ENCODE measurements around the gene CNTD1.

The CNTD1 gene

DNA sequence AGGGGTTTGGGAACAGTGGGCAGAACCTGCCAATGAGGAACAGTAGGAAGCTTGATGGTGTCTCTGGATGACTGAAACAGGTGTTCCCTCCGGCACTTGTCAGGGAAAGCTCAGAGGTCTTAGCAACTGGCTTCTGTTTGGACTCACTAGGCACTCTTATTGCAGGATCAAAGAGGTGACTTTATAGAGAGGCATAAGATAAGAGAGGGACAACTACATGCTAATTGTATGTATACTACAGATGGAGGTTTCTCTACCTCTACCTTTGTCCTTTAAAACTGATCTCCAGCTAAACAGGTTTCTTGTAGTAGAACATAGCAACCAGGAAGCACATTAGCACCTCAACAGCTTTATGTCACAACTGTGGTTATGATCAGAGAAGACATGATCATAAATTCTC is 7.6 kb downstream of the CNTD1 start:
- DNase-seq, result no peak

DNA sequence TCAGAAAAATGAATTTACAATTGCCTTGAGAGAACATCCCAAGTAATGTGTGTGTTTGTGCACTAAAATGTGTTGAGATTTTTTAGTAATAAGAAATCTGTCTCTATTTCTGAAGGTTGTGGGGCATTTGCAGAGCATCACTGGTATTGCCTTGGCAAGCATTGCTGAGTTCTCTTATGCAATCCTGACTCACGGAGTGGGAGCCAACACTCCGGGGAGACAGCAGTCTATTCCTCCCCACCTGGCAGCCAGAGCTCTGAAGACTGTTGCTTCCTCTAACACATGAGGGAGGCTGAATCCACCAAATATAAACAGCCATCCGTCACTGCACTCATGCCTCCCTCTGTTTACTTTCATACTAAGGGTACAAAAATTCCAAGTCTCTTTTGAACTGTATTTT is 10.6 kb downstream of the CNTD1 start:
- DNase-seq, result no peak

DNA sequence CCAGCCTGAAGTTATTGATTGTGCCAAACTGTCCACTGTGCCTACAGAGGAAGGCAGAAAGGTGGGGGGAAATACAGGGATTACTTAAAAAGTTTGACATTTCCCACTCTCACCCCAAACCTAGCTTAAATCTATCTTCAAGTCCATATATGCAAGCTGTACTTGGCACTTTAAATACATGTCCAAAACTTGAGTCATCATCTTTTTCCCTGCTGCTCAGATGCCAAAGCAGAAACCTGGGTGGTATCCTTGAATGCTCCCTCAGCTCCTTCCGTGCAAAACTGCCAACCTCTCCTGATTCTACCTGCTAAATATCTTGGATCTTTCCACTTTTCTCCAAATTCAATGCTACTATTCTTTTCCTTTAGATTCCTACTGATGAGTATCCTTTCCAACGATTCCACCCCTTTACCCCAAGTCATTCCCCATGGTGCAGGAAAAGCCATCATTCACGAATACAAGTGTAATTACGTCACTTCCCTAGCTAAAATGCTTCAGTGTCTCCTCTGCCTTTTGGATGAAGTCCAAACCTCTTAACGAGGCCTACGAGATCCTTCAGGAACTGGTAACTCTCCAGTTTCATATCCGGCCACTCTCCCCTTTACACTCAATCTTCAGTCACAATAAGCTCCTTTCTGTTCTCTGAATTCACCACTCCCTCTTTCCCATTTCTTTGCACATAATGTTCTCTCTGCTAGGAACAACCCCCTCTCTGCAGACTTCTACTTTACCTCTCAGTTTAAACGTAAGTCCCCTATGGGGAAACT is 16.2 kb downstream of the CNTD1 start:
- no peak for DNase-seq

DNA sequence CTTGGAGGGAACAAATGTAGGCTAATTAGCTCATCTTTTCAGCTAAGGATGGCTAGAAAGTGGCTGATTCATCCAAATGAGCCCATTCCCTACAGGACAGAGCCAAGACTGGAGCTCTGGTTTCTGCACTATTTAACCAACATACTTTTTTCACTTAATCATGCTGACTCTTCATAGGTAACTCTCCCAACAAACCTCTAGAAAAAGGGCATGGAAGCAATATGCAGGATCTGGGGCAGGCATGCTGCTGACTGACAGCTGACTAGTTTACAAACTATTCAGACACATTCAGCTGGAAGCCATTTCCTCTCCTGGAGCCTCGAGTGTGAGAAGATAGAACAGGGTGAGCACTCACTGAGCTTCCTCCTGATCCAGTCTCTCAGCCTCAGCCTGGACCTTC is 19.2 kb downstream of the CNTD1 start:
- DNase-seq, result no peak

DNA sequence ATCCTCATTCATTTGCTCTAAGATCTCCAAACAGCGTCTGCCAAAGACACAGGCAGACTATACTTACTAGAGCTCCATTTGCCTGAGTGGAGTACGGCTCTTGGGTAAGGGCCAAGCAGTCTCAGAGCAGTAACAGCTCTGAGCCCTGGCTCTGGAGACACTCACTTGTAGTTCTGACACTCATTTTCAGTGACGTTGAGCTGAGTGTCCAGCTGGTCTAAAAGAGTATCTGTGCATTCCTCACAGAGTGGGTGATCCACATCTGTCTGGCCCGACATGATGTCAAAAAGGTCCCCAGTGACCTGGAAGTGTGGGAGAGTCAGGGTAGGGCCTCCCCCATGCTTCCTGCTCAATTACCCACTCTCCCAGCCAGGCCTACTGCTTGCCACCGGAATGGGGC is 19.7 kb downstream of the CNTD1 start:
- DNase-seq, result no peak

DNA sequence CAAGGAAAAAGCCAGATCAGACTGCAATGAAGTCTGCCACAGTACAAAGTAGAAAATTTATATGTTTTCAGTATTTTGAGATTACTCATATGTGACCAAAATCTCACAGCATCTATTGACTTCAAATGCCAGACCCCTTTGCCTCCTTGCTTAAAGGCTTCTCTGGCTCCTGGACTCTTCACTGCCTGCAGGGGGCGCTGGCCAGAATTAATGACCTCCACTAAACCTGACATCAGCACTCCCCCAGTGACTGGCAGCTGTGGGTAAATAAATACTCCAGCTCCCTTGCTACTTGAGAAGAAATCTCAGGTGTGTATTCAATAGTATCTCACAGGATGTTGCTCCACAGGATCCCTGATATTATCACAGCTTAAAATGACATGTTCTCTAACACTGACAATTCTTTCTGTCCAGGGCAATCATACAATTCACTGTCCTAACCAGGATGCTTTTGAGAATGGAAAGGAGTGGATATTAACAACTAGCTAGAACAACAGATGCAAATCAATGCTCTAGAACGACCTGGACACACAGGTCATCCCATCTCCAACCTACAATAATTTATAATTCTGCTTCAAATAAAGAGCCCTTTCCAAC is 21.4 kb downstream of the CNTD1 start:
- peak in 1 of 2 donors; percentile 60 for DNase-seq

DNA sequence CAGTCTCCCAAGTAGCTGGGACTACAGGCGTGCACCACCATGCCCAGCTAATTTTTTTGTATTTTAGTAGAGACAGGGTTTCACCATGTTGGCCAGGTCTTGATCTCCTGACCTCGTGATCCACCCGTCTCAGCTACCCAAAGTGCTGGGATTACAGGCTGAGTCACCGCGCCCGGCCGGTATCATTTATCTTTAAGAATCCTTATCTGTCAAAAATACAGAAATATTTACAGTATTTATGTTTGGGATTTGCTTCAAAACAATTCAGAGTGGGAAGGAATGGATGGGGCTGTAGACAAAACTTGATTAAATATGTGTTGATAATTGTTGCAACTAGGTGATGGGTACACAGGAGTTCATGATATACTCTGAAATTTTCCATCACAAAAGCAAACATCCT is 22.5 kb downstream of the CNTD1 start:
- no peak for DNase-seq

DNA sequence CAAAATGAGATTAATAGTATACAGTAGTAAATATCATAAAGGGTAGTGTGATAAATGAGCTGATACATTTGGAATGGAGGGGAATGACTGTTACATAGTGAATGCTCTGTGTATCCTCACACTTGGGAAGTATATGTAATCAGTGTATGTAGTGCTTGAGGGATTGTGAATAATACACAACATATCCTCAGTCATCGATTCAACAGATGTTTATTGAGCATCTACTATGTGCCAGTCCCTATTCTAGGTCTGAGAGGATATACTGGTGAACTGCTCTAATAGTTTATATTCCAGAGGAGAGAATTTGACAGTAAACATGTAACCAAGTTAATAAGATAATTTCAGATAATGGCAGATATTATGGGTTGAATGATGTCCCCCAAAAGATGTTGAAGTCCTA is 28.8 kb downstream of the CNTD1 start:
- DNase-seq, result no peak

DNA sequence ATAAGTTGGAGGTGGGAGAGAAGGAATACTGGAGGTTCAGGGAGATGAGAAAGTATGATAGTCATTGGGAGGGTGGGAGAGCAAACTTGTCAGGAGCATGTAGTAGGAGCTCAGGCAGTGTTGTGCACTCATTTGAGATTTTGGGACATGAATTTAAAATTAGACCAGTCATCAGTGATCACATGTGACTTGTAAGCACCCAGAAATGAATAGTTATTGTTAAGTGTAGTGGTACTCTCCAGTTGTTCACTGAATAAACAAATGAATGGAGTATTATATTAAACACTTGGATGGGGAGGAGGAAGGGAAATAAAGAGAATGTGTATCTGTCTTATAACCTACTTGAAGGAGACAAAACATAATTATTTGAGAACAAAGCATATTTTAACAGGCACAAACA is 32.3 kb downstream of the CNTD1 start:
- DNase-seq, result no peak

DNA sequence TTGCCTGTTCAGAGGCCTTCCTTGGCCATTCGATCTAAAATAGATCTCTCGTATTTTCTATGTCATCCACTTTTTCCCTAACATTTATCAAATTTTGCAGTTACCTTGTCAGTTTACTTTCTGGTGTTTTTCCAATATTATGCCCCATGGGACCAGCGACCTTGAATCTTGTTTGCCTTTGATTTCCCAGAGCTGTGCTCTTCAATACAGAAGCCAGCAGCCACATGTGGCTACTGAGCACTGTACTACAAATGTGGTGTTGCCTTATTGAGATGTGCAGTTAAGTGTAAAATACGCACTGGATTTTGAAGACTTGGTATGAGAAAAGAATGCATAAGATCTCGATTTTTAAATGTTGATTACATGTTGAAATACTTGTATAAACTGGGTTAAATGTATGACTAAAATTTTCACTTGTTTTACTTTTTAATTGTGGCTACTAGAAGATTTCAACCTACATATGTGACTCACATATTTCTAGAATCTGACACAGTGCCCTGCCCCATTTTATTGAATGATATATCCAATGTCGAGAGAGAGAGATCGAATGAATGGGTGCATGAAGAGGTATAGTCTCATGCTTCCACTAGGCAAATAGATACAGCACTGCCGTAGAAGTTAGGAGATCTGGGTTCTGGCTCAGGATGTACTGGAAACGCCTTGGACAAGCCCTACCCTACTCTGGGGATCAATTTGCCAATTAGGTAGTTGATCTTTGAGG is 33.7 kb downstream of the CNTD1 start:
- no peak for DNase-seq

DNA sequence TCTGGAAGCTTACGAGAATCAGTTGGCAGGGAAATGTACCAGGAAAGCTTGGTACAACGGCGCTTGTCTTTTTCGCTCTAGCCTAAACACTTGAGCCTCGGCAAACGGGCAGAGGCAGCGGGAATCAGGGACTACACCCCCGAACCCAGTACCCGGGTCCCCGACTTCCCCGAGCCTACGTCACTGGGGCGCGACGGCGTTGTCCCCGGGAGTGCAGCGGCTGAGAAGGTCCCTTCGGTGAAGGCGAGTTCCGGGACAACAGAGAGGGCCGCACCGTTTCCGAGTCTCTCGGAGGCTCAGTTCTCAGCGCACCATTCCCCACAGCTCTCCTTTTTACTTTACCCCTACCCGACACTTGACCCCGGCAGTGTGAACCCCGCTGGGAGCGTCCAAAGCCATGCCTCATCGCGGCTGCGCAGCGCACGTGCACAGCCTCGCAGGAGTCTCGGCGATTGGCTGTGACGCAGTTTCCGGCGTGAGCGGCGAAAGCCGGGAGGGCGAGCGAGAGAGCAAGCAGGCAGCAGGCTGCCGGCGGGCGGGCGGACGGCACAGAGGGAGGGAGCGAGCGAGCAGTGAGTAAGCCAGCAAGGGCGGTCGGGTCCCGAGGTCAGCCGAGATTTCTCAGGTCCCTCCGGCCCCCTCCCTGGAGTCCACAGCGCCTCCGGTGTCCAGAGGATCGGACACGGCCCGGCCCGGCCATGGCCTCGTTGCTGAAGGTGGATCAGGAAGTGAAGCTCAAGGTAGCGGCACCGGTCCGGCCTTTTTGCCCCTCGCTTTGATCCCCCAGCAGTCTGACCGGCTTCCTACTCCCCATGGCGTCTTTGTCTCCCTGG is 34.5 kb downstream of the CNTD1 start, which contains the start of gene PSME3:
TSS of gene PSME3 (plus strand) at position 464 of the 833 bp plus-strand sequence. CDS start at position 699, 235 bp downstream.
- DNase-seq, result peak; percentile 86 to 99

DNA sequence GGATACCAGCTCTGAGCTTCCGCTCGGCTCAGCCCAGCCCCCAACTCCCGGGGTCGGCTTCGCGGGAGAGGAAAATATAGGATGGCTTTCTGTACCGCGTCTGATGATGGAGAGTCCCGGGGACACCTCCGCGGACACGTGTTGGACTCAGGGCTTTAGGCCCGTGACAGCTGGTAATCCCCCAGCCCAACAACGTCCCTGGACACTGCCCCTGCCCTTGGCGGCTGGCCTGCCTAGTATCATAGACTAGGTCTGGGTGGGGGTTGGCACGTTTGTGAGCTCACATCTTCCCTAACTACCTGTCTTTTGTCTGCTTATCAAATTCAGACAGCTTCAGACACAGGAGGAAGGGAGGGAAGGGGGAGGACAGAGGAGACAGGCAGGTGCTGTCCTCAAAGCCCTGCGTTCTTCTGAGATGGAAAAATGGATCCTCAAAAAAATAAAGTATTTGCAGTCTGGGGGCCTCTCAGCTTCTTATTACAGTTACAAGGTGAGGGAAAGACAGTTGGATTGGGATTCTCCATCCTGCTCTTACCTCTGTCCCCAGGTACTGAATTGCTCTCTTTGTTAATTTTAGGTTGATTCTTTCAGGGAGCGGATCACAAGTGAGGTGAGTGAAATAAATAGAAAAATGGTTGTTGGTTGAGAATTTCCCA is 35.2 kb downstream of the CNTD1 start:
- DNase-seq, result no peak

DNA sequence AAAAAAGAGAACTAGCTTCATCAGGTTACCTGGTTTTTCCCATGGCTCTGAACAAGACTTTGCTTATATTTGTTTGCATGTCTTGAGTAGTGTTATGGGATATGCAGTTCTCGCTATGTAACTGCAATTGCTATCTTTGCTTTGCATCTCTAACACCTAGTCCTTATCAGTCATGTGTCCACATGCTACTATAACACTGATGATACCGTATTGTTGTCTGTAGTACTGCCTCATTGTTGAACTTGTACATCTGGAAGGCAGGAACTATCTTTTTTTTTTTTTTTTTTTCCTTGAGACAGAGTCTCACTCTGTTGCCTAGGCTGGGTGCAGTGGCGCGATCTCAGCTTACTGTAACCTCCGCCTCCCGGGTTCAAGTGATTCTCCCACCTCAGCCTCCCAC is 37.1 kb downstream of the CNTD1 start:
- no peak for DNase-seq

DNA sequence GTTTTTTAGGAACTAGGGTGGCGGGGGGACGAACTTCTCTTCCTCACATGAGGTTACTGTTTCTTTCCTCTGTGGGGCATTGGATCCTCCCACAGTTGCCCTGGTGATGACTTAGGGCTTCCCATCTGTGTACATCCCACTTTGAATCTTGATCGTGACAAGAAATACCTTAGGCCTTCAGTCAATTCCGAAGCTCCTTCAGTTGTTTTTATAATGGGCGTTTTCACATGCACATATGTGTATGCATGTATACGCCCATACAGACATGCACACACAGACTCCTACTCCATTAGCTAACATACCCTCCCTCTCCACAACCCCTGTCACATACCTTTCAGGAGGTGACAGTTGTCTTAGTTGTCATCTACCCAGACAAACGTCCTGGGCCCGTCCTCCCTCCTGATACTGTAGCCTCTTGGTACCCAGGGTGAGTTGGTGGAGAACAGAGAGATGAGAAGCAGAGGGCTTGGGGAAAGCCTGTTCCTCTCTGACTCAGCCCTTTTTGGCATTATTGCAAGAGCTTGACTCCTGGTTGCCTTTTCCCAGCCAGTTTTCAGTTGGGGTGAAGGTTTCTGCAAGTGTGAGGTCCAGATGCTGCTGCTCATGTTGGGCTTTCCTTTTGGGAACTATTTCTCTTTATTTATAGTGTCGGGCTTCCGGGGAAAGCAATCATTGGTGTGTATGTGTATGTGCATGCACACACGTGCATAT is 43.5 kb downstream of the CNTD1 start:
- DNase-seq, result no peak

DNA sequence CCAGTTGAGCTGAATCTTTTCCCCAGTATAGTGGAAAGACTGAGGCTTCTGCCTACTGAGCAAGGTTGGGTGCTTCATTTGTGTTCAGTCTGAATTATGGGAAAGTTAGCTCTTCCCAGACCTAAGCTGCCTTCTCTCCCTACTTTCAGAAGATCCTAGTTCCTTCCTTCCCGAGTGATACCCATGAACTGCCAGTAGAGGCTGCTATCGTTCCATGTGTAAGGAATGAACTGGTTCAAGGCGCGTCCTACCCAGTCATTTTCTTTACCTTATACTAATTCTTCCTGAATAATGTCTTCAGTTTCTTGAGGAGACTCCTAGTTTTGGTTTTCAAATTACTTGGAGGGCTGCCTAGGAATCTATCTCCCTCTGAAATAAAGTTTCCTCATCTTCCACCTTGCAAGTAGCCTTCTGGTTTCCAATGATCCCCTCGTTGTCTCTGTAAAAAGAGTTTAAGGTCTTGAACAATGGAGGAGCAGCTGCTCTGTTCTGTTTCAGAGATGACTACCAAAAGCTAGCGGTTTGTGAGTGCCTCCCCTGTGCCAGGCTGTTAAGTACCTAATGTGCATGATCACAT is 44.8 kb downstream of the CNTD1 start:
- DNase-seq, result peak in 1 of 2 donors; percentile 70

DNA sequence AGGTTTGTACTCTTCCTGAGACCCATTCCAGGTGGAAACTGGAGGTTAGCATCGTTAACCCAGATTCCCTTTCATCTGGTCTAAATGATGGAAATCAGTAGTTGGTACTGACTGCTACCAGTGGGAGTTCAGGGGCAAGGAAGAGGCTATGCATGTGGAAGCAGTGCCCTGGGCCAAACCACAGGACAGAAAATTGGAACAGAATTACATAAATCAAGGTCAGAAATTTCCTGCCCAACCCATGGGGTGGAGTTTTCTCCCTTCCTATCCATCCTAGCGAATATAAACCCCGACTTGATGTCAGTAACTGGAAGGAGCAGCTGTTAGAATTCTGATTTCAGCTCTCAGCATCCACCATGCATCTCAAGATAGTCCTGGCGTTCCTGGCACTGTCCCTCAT is 45.6 kb downstream of the CNTD1 start, which contains the start of gene AOC2:
TSS of gene AOC2 (plus strand) at position 310 of the 400 bp plus-strand sequence. CDS start at position 357, 47 bp downstream.
- no peak for DNase-seq

DNA sequence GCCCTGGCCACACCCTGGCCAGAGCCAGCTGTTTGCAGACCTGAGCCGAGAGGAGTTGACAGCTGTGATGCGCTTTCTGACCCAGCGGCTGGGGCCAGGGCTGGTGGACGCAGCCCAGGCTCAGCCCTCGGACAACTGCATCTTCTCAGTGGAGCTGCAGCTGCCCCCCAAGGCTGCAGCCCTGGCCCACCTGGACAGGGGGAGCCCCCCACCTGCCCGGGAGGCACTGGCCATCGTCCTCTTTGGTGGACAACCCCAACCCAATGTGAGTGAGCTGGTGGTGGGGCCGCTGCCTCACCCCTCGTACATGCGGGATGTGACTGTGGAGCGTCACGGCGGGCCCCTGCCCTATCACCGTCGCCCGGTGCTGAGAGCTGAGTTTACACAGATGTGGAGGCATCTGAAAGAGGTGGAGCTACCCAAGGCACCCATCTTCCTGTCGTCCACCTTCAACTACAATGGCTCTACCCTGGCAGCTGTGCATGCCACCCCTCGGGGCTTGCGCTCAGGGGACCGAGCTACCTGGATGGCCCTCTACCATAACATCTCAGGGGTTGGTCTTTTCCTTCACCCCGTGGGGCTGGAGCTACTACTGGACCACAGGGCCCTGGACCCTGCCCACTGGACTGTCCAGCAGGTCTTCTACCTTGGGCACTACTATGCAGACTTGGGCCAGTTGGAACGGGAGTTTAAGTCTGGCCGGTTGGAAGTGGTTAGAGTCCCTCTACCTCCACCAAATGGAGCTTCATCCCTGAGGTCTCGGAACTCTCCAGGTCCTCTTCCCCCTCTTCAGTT is 46.3 kb downstream of the CNTD1 start:
- no peak for DNase-seq

DNA sequence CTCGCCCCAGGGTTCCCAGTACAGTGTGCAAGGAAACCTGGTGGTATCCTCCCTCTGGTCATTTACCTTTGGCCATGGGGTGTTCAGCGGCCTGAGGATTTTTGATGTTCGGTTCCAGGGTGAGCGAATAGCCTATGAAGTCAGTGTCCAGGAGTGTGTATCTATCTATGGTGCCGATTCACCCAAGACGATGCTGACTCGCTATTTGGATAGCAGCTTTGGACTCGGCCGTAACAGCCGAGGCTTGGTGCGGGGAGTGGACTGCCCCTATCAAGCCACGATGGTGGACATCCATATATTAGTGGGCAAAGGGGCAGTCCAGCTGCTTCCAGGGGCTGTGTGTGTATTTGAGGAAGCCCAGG is 46.9 kb downstream of the CNTD1 start:
- DNase-seq, result no peak

DNA sequence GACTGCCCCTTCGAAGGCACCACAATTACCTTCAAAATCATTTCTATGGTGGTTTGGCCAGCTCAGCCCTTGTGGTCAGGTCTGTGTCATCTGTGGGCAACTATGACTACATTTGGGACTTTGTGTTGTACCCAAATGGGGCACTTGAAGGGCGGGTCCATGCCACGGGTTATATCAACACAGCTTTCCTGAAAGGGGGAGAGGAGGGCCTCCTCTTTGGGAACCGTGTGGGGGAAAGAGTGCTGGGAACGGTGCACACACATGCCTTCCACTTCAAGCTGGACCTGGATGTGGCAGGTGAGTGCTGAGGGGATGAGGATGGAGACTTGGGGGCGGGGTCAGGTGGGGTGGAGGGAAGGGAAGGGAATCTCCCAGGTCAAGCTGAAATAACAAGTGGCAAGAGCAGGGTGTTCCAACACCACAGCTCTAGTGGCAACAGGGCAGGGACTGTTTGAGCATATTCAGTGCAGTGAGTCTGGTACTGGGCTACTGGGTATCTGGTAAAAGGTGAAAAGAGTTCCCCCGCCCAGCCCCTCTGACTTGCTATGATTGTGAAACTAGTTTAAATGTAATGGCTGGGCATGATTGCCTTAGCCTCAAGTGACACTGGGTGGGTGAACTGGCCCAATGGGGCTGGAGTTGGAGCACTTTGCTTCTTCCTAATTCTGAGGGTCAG is 47.4 kb downstream of the CNTD1 start:
- DNase-seq, result peak in 1 of 2 donors; percentile 20

Data from bone marrow (tissue), 2 donors.